ENCODE results near the gene PTGS2.
"Not testable (repeated sequence)": the region's sequence is repeated elsewhere in the genome, so short reads cannot be mapped to it uniquely, and the experiment has no call there.

The PTGS2 gene

GRCh38 chr1:186669784-186670183 is 10.4 kb downstream of the PTGS2 start:
- not testable (repeated sequence) for DNase-seq

- DNase-seq = not testable (repeated sequence)
Observed at GRCh38 chr1:186664217-186664616, 16.0 kb downstream of the PTGS2 start.

GRCh38 chr1:186662752-186663151 is 17.5 kb downstream of the PTGS2 start:
- DNase-seq = no peak

- no peak for DNase-seq
Observed at GRCh38 chr1:186659890-186660341, 20.3 kb downstream of the PTGS2 start.

GRCh38 chr1:186658999-186659398 is 21.2 kb downstream of the PTGS2 start:
- DNase-seq = no peak

GRCh38 chr1:186657481-186657880 is 22.7 kb downstream of the PTGS2 start:
- no peak for DNase-seq

GRCh38 chr1:186655876-186656275 is 24.3 kb downstream of the PTGS2 start:
- no peak for DNase-seq

- DNase-seq = no peak
Observed at GRCh38 chr1:186654741-186655140, 25.5 kb downstream of the PTGS2 start.

GRCh38 chr1:186653312-186653711 is 26.9 kb downstream of the PTGS2 start:
- DNase-seq = no peak

- no peak for DNase-seq
Observed at GRCh38 chr1:186648613-186649012, 31.6 kb downstream of the PTGS2 start.

- not testable (repeated sequence) for DNase-seq
Observed at GRCh38 chr1:186647985-186648384, 32.2 kb downstream of the PTGS2 start.

- DNase-seq = no peak
Observed at GRCh38 chr1:186643614-186644013, 36.6 kb downstream of the PTGS2 start.

- not testable (repeated sequence) for DNase-seq
Observed at GRCh38 chr1:186637567-186637966, 42.7 kb downstream of the PTGS2 start.

GRCh38 chr1:186636786-186637185 is 43.4 kb downstream of the PTGS2 start:
- no peak for DNase-seq

- DNase-seq = no peak
Observed at GRCh38 chr1:186634511-186634910, 45.7 kb downstream of the PTGS2 start.

GRCh38 chr1:186633116-186633515 is 47.1 kb downstream of the PTGS2 start:
- no peak for DNase-seq

- DNase-seq = no peak
Observed at GRCh38 chr1:186629341-186629740, 50.9 kb downstream of the PTGS2 start.

- peak; percentile 30 for DNase-seq
Observed at GRCh38 chr1:186628910-186629309, 51.3 kb downstream of the PTGS2 start.

GRCh38 chr1:186627019-186627418 is 53.2 kb downstream of the PTGS2 start:
- no peak for DNase-seq

- DNase-seq = no peak
Observed at GRCh38 chr1:186626356-186626932, 53.8 kb downstream of the PTGS2 start.

GRCh38 chr1:186623551-186623950 is 56.7 kb downstream of the PTGS2 start:
- no peak for DNase-seq
